Sigmoid colon (tissue), 7 donors: ENCODE measurements around the gene BHLHE23. TPM values are rescaled to one million over a fixed set of nuclear protein-coding genes. Genes with fewer than 3 reads are reported as not detected.

Experiments
- DNase-seq: peaks from one replicate; pipeline ENCODE4 v3.0.0-alpha.2; 2019
- H3K27ac ChIP-seq, 4 donors: fragments of 200-600 bp; sonication (generic); one replicate each; pipeline ENCODE4 v1.5.1; 2016 to 2019; ENCODE audit warnings: mild to moderate bottlenecking in 1 of 4
- H3K27me3 ChIP-seq, 3 donors: fragments of 200-600 bp; sonication (generic); one replicate each; pipeline ENCODE4 v1.5.1; 2019; ENCODE audit warnings: mild to moderate bottlenecking in 1 of 3
- H3K36me3 ChIP-seq, 4 donors: fragments of 200-600 bp; sonication (generic); one replicate each; pipeline ENCODE4 v1.5.1; 2016 to 2019
- H3K4me1 ChIP-seq, 4 donors: fragments of 200-600 bp; sonication (generic); one replicate each; pipeline ENCODE4 v1.5.1; 2017 to 2019
- H3K4me3 ChIP-seq, 4 donors: fragments of 200-600 bp; sonication (generic); one replicate each; pipeline ENCODE4 v1.5.1; 2017 to 2019; ENCODE audit warnings: mild to moderate bottlenecking in 2 of 4, moderate library complexity in 1 of 4
- H3K9me3 ChIP-seq, 4 donors: fragments of 200-600 bp in 3 of 4; sonication (generic) in 3 of 4; one replicate each; pipeline versions ENCODE4 v1.5.1 to v1.6.1; 2013 to 2019
- CTCF ChIP-seq, 4 experiments: fragments of 450-650 bp in 3 of 4; fragments of 200-600 bp in 1 of 4; IDR thresholded peaks; one replicate each; pipeline ENCODE4 v1.5.1; 2016 to 2019; ENCODE audit warnings: antibody characterized with exemption in 4 of 4, mild to moderate bottlenecking in 3 of 4, moderate library complexity in 2 of 4
- EP300 ChIP-seq, 4 donors: sonication (generic); formaldehyde crosslinking; IDR thresholded peaks; one replicate each; pipeline ENCODE4 v1.6.1; 2017; ENCODE audit warnings: antibody characterized with exemption in 4 of 4
- POLR2A ChIP-seq, 2 donors: fragments of 450-650 bp; IDR thresholded peaks; one replicate each; pipeline ENCODE4 v1.6.1; 2016; ENCODE audit warnings: antibody characterized with exemption in 2 of 2, mild to moderate bottlenecking in 2 of 2, moderate library complexity in 2 of 2
- POLR2AphosphoS5 ChIP-seq, 4 donors: sonication (generic); formaldehyde crosslinking; IDR thresholded peaks; one replicate each; pipeline ENCODE4 v1.6.1; 2017; ENCODE audit warnings: antibody characterized with exemption in 4 of 4
- WGBS, 2 donors: extraction: QIAGEN DNeasy Blood & Tissue Kit; methylation state at CpG; one replicate each; pipeline ENCODE4 v1.1.7; 2013; 5-methylcytosine and 5-hydroxymethylcytosine counted together
- intact Hi-C: fragments of 100-400 bp; cut with DNase I; formaldehyde crosslinking; loops from one replicate; pipeline ENCODE4 v1.15.1; 2023
- polyA plus RNA-seq, 3 donors: library from polyadenylated mRNA; stranded (reverse); fragments of 200-250 nt; gene quantifications; one replicate each; pipeline ENCODE4 v1.2.3, GENCODE V29; 2013
- total RNA-seq, 4 donors: library from RNA; depleted of rRNA; stranded (reverse); fragments of >200 nt; gene quantifications; one replicate each; pipeline ENCODE4 v1.1.0, GENCODE V29; 2016
- donor health status: healthy with polysubstance abuse.
- donor health status: Bipolar disorder and iron deficiency.
- donor health status: healthy.

BHLHE23 gene
- total and polyA plus RNA-seq, 7 donors: not detected

- intact Hi-C loops: no loop called here
- no peaks in the 10 kb centered on the region for H3K4me1 ChIP-seq
- H3K27me3 ChIP-seq: peaks cover 2 to 84% (median 45%) of the 10 kb centered on the region in 3 donors
- TF ChIP-seq POLR2AphosphoS5 (IDR thresholded peaks at IDR 0.05): no peak
- no peak for TF ChIP-seq POLR2A (IDR thresholded peaks at IDR 0.05)
- no peak for TF ChIP-seq EP300 (IDR thresholded peaks at IDR 0.05)
- no peak for TF ChIP-seq CTCF (IDR thresholded peaks at IDR 0.05)
- no peak overlapping the region for H3K4me3 ChIP-seq
- no peak overlapping the region for H3K27ac ChIP-seq
- H3K9me3 ChIP-seq: no peaks in the 10 kb centered on the region
- WGBS, 2 donors: 74 to 90% methylated on average over 14 of the region's 14 CpGs
- DNase-seq: no peak
- no peaks in the 10 kb centered on the region for H3K36me3 ChIP-seq
These were observed 10.2 kb downstream of the BHLHE23 start for GRCh38 chr20:62996596-62996982.

- H3K27me3 ChIP-seq: peaks cover 2 to 83% (median 39%) of the 10 kb centered on the region in 3 donors
These were observed 10.7 kb downstream of the BHLHE23 start for GRCh38 chr20:62995898-62996595.

GRCh38 chr20:62995481-62995880 lies 11.3 kb downstream of the BHLHE23 start:
- H3K9me3 ChIP-seq: no peaks in the 10 kb centered on the region
- 43 to 72% methylated on average over 11 of the region's 11 CpGs for WGBS, 2 donors
- intact Hi-C loops: no loop called here
- no peaks in the 10 kb centered on the region for H3K36me3 ChIP-seq
- no peak for TF ChIP-seq POLR2A (IDR thresholded peaks at IDR 0.05)
- TF ChIP-seq CTCF (IDR thresholded peaks at IDR 0.05): no peak
- no peak for TF ChIP-seq EP300 (IDR thresholded peaks at IDR 0.05)
- no peak for TF ChIP-seq POLR2AphosphoS5 (IDR thresholded peaks at IDR 0.05)
- no peaks in the 10 kb centered on the region for H3K4me1 ChIP-seq
- no peak overlapping the region for H3K4me3 ChIP-seq
- H3K27me3 ChIP-seq: peaks cover 2 to 82% (median 36%) of the 10 kb centered on the region in 3 donors
- no peak overlapping the region for H3K27ac ChIP-seq
- no peak for DNase-seq

More at GRCh38 chr20:62995898-62996595, 10.7 kb downstream of the BHLHE23 start:
- TF ChIP-seq EP300 (IDR thresholded peaks at IDR 0.05) (no peak), CTCF (IDR thresholded peaks at IDR 0.05) (no peak), POLR2AphosphoS5 (IDR thresholded peaks at IDR 0.05) (no peak), POLR2A (IDR thresholded peaks at IDR 0.05) (no peak)
- intact Hi-C loops: no loop called here
- H3K9me3 ChIP-seq: no peaks in the 10 kb centered on the region
- no peaks in the 10 kb centered on the region for H3K4me1 ChIP-seq
- DNase-seq: no peak
- no peak overlapping the region for H3K4me3 ChIP-seq
- no peak overlapping the region for H3K27ac ChIP-seq
- H3K36me3 ChIP-seq: no peaks in the 10 kb centered on the region
- WGBS, 2 donors: 54 to 78% methylated on average over 25 of the region's 25 CpGs

GRCh38 chr20:62994869-62995281 lies 11.9 kb downstream of the BHLHE23 start:
- no peak overlapping the region for H3K4me3 ChIP-seq
- H3K4me1 ChIP-seq: no peaks in the 10 kb centered on the region
- TF ChIP-seq EP300 (IDR thresholded peaks at IDR 0.05): no peak
- no peak for TF ChIP-seq CTCF (IDR thresholded peaks at IDR 0.05)
- TF ChIP-seq POLR2A (IDR thresholded peaks at IDR 0.05): no peak
- TF ChIP-seq POLR2AphosphoS5 (IDR thresholded peaks at IDR 0.05): no peak
- no peak for DNase-seq
- intact Hi-C loops: no loop called here
- WGBS, 2 donors: 78 to 85% methylated on average over 19 of the region's 19 CpGs
- no peak overlapping the region for H3K27ac ChIP-seq
- no peaks in the 10 kb centered on the region for H3K9me3 ChIP-seq
- H3K36me3 ChIP-seq: no peaks in the 10 kb centered on the region
- peaks cover 0 to 76% (median 31%) of the 10 kb centered on the region in 3 donors for H3K27me3 ChIP-seq
